HL-60 (cell line): ENCODE measurements around the gene ADGRA1.

Experiments
- CTCF ChIP-seq: IDR thresholded peaks from one replicate; pipeline ENCODE4 v1.5.1; 2011; ENCODE audit warnings: low read length, control low read depth, inconsistent platforms; ENCODE audit not compliant: insufficient read depth
- GABPA ChIP-seq: IDR thresholded peaks from 2 replicates; pipeline ENCODE4 v1.6.1; 2012; ENCODE audit warnings: low read depth
- POLR2AphosphoS5 ChIP-seq: IDR thresholded peaks from 2 replicates; pipeline ENCODE4 v1.6.1; 2012; ENCODE audit warnings: low read depth
- REST ChIP-seq: IDR thresholded peaks from 2 replicates; pipeline ENCODE4 v1.6.1; 2012; ENCODE audit warnings: low read depth; ENCODE audit not compliant: insufficient replicate concordance
- SPI1 ChIP-seq: IDR thresholded peaks from 2 replicates; pipeline ENCODE4 v1.6.1; 2012; ENCODE audit warnings: low read depth, mild to moderate bottlenecking, borderline replicate concordance

GRCh38 chr10:133072720-133073390 lies 14.9 kb upstream of the ADGRA1 start:
- TF ChIP-seq CTCF (no peak), SPI1 (no peak), POLR2AphosphoS5 (no peak), REST (no peak), GABPA (no peak)
